Omental fat pad (tissue), 4 donors: ENCODE data around the gene ZNF521. TPM values are rescaled to one million over a fixed set of nuclear protein-coding genes. Genes with fewer than 3 reads are reported as not detected.

Experiments used
- ATAC-seq: fragments of 150-250 bp; one replicate; pipeline ENCODE4 v1.9.1; 2016; ENCODE audit warnings: mild to moderate bottlenecking, moderate library complexity; ENCODE audit not compliant: low FRiP score
- DNase-seq: peaks from one replicate; pipeline ENCODE4 v3.0.0-alpha.2; 2019; ENCODE audit warnings: low spot score
- total RNA-seq, 4 donors: library from RNA; depleted of rRNA; stranded (reverse); fragments of >200 nt; gene quantifications; one replicate each; pipeline ENCODE4 v1.1.0, GENCODE V29; 2016
- TF ChIP-seq, protein P1 (sequence below), 3 donors: fragments of 450-650 bp; IDR thresholded peaks; one replicate each; pipeline ENCODE4 v1.5.1; 2016 to 2017; ENCODE audit warnings: antibody characterized with exemption in 3 of 3, mild to moderate bottlenecking in 3 of 3, moderate library complexity in 2 of 3

Gene ZNF521
- total RNA-seq, 4 donors from 2014 or later, result 15.0 to 79.9 (median 28.1) TPM

DNA sequence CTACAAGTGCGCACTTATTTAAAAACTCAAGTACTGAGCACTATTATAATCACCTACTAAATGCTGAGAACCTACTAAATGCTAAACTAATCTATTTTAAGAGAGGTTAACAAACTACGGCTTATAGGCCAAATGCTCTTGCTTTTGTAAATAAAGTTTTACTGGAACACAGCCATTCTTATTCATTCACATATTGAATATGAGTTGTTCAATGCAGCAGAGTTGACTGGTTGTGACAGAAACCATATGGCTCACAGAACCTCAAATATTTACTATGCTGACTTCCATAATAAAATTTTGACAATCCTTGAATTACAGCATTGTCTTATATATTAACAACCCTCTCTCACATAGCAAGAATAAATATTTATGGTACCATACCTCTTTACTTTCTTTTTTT is 103.2 kb downstream of the ZNF521 start:
- DNase-seq (no peak), ATAC-seq (no peak)
- TF ChIP-seq, protein P1, sequence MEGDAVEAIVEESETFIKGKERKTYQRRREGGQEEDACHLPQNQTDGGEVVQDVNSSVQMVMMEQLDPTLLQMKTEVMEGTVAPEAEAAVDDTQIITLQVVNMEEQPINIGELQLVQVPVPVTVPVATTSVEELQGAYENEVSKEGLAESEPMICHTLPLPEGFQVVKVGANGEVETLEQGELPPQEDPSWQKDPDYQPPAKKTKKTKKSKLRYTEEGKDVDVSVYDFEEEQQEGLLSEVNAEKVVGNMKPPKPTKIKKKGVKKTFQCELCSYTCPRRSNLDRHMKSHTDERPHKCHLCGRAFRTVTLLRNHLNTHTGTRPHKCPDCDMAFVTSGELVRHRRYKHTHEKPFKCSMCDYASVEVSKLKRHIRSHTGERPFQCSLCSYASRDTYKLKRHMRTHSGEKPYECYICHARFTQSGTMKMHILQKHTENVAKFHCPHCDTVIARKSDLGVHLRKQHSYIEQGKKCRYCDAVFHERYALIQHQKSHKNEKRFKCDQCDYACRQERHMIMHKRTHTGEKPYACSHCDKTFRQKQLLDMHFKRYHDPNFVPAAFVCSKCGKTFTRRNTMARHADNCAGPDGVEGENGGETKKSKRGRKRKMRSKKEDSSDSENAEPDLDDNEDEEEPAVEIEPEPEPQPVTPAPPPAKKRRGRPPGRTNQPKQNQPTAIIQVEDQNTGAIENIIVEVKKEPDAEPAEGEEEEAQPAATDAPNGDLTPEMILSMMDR (IDR thresholded peaks at IDR 0.05), result no peak

DNA sequence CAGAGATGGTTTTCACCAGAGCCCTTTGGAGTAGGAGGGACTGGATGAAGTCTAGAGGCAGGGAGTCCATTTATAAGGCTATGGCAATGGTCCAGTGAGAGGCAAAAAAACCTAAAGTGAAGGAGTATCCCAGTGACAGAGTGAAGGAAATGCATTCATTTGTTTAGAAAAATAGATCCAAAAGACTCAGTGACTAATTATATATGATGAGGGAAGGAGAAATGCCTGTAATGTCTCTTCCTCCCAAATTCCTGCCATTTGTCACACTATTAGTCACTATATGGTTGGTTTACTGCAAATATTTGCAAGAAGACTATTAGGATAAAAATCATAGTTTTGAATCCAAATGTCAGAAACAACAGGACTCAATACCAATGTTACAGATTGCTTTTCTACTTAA is 104.2 kb downstream of the ZNF521 start:
- DNase-seq (no peak), ATAC-seq (no peak)
- TF ChIP-seq, protein P1 (IDR thresholded peaks at IDR 0.05), result no peak

DNA sequence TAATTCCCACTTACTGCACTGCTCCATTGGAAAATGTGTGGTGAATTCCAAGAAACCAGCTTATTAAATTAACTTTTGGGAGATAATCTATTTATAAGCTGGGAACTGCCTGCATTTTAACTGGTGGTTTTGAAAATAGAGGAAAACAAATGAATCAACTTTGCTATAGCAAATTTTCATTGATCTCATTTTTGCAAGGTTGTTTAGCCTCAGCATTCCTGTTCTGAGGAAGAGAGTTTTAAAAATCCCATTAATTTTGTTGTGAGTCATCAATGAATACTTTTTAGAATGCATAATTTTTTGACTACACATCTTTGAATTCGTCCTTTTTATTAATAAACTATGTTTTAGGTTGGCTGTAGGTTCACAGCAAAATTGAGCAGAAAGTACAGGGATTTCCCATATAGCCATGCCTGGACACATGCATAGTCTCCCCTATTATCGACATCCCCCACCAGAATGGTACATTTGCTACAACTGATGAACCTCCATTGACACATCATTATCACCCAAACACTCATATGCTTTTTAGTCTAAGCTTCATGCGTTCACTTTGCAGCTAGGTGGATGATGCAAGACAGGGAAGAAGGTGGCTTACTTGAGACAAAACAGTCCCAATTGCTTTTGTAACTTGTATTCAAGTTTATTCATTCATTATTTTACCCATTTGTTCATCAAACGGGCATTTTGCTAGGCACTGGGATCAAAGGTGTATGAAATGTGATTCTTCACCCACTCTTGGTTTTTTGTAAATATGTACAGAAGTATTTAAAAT is 106.9 kb downstream of the ZNF521 start:
- DNase-seq, result no peak
- no peak for ATAC-seq
- TF ChIP-seq, protein P1 (IDR thresholded peaks at IDR 0.05), result no peak

DNA sequence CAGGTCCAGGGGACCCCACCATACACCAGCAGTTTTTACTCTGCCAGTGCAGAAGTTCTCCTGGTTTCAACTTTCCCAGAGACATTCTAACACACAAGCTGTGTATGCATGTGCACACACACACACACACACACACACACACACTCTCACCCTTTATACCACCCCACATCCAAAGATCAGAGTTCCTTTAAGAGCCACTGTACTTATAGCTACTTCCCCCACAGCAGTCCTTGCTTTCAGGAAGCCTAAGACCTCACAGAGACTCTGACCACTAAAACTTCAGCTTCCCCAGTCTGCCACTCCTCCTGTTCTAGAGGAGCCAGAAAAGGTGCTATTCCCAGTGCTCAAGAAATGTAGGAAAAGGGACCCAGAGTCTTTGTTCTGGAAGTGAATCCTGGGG is 107.8 kb downstream of the ZNF521 start:
- no peak for DNase-seq
- no peak for ATAC-seq
- TF ChIP-seq, protein P1 (IDR thresholded peaks at IDR 0.05), result no peak

DNA sequence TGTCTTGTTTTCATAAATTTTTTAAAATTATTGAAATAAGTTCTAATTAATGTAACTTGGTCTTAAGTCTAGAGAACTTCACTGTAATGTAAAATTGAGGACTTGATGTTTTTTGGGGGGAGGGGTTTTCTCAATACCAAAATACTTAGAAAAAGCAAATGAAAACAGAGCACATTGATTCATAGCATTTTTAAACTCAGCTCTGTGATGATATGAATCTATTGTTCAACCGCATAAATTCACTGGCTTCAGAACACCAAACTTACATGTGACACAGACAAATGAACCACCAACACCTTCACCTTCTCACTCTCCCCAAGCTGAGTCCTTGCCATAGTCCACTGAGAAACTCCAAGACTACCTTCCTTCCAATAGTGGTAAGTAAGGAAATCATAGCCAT is 108.2 kb downstream of the ZNF521 start:
- TF ChIP-seq, protein P1 (IDR thresholded peaks at IDR 0.05), result no peak
- DNase-seq (no peak), ATAC-seq (no peak)

DNA sequence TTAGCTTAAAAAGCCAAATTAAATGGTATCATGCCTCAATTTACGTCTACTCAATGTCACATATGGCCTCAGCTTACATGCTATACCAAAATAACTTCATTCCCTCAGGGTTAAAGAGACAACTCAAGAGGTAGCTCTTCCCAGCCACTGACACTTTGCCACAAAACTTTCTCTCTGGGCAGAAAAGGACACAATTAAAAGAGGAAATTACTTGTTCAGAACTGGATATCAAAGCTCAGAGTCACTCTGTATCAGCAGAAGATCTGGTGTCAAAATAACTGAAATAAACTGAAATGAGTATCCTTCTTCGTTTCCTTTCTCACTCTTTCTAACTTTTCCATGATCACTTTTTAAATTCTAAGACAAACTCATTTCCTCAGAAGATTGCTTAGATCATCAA is 108.7 kb downstream of the ZNF521 start:
- DNase-seq, result no peak
- TF ChIP-seq, protein P1 (IDR thresholded peaks at IDR 0.05), result no peak

DNA sequence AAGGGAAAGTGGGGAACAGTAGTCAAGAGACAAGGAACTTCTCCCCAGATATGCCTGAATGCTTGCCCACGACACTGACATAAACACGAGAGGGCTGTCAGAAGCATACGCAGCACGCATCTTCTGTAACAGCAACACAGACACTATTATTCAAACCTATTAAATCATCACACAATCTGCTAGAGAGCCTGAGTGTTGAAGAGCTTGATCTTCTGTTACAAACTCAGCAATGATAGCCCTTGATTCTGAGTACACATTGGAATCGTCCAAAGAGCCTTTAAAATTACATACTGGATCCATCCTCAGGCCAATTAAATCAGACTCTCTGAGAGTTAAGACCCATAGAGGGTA is 111.6 kb downstream of the ZNF521 start:
- no peak for ATAC-seq
- no peak for DNase-seq
- TF ChIP-seq, protein P1 (IDR thresholded peaks at IDR 0.05), result no peak

More for the DNA sequence above, 108.7 kb downstream of the ZNF521 start:
- ATAC-seq, result no peak
